Prostate gland (tissue), 2 donors: Measurements from ENCODE around the gene CCAR1.

Experiments used
- POLR2AphosphoS5 ChIP-seq: sonication (generic); formaldehyde crosslinking; IDR thresholded peaks from one replicate; pipeline ENCODE4 v1.6.1; 2017; ENCODE audit warnings: antibody characterized with exemption
- TF ChIP-seq, protein P1 (sequence below), 4 experiments: fragments of 200-600 bp in 2 of 4; fragments of 450-650 bp in 2 of 4; sonication (generic) in 2 of 4; IDR thresholded peaks; 1 replicate in 3 of 4; 2 replicates in 1 of 4; pipeline ENCODE4 v1.5.1; 2016 to 2019; ENCODE audit warnings: antibody characterized with exemption in 4 of 4, mild to moderate bottlenecking in 2 of 4, moderate library complexity in 2 of 4

DNA sequence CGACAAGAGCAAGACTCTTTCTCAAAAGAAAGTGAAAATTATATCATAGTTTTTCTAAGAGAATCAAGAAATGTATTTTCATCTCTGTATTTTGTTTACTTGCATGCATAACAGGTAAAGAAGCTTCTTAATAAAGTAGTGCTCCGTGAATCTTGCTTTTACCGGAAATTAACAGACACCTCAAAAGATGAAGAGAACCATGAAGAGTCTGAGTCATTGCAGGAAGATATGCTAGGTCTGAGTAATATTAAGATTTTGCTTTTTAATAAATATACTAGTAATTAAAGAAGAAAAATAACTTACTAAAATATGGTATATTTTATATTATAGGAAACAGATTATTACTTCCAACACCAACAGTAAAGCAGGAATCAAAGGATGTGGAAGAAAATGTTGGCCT lies 66.8 kb downstream of the CCAR1 start:
- TF ChIP-seq, protein P1, sequence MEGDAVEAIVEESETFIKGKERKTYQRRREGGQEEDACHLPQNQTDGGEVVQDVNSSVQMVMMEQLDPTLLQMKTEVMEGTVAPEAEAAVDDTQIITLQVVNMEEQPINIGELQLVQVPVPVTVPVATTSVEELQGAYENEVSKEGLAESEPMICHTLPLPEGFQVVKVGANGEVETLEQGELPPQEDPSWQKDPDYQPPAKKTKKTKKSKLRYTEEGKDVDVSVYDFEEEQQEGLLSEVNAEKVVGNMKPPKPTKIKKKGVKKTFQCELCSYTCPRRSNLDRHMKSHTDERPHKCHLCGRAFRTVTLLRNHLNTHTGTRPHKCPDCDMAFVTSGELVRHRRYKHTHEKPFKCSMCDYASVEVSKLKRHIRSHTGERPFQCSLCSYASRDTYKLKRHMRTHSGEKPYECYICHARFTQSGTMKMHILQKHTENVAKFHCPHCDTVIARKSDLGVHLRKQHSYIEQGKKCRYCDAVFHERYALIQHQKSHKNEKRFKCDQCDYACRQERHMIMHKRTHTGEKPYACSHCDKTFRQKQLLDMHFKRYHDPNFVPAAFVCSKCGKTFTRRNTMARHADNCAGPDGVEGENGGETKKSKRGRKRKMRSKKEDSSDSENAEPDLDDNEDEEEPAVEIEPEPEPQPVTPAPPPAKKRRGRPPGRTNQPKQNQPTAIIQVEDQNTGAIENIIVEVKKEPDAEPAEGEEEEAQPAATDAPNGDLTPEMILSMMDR (IDR thresholded peaks at IDR 0.05), result no peak
- TF ChIP-seq POLR2AphosphoS5, result no peak
